Esophagus muscularis mucosa (tissue), 4 donors: Measurements from ENCODE around the gene NTN1.

Experiments
- EP300 ChIP-seq: sonication (generic); formaldehyde crosslinking; IDR thresholded peaks from one replicate; pipeline ENCODE4 v1.6.1; 2017; ENCODE audit warnings: antibody characterized with exemption
- POLR2A ChIP-seq: fragments of 450-650 bp; IDR thresholded peaks from one replicate; pipeline ENCODE4 v1.6.1; 2017; ENCODE audit warnings: antibody characterized with exemption, moderate library complexity, mild to moderate bottlenecking, low read depth
- TF ChIP-seq, protein P1 (sequence below), 3 experiments: fragments of 200-600 bp in 2 of 3; fragments of 450-650 bp in 1 of 3; sonication (generic) in 2 of 3; IDR thresholded peaks; one replicate each; pipeline ENCODE4 v1.5.1; 2017 to 2019; ENCODE audit warnings: antibody characterized with exemption in 3 of 3, mild to moderate bottlenecking in 2 of 3, moderate library complexity in 1 of 3

GRCh38 chr17:9109933-9110332, 88.6 kb downstream of the NTN1 start:
- TF ChIP-seq, protein P1, sequence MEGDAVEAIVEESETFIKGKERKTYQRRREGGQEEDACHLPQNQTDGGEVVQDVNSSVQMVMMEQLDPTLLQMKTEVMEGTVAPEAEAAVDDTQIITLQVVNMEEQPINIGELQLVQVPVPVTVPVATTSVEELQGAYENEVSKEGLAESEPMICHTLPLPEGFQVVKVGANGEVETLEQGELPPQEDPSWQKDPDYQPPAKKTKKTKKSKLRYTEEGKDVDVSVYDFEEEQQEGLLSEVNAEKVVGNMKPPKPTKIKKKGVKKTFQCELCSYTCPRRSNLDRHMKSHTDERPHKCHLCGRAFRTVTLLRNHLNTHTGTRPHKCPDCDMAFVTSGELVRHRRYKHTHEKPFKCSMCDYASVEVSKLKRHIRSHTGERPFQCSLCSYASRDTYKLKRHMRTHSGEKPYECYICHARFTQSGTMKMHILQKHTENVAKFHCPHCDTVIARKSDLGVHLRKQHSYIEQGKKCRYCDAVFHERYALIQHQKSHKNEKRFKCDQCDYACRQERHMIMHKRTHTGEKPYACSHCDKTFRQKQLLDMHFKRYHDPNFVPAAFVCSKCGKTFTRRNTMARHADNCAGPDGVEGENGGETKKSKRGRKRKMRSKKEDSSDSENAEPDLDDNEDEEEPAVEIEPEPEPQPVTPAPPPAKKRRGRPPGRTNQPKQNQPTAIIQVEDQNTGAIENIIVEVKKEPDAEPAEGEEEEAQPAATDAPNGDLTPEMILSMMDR (IDR thresholded peaks at IDR 0.05), result no peak
- TF ChIP-seq EP300 (no peak), POLR2A (no peak)
